HepG2 (cell line): ENCODE measurements around the gene SYNE3. TPM values are rescaled to one million over a fixed set of nuclear protein-coding genes. Genes with fewer than 3 reads are reported as not detected.
"Not testable (repeated sequence)": the region's sequence is repeated elsewhere in the genome, so short reads cannot be mapped to it uniquely, and the experiment has no call there.

ENCODE experiments used
- ATAC-seq: fragments of 200-7000 bp; cut with Tn5 transposase; 3 replicates; pipeline ENCODE4 v1.9.1; 2020; ENCODE audit warnings: mild to moderate bottlenecking, moderate library complexity
- BruUV-seq: library from RNA; stranded (reverse); fragments of 400-500 nt; replicated peaks from 2 replicates; lab custom pipeline; 2021; lab: Mats Ljungman, UMichigan
- CTCF ChIA-PET: fragments of 300-600 bp; formaldehyde crosslinking; extraction: SDS; loops from one replicate; lab custom pipeline; 2021; ENCODE audit warnings: low total read pairs, inconsistent platforms, low intra/inter-chr PET ratio; lab: Yijun Ruan, JAX
- POLR2A ChIA-PET: fragments of 350-600 bp; sonication (Branson Sonifier 250); formaldehyde crosslinking; loops from one replicate; lab custom pipeline; 2020; ENCODE audit warnings: antibody characterized with exemption, inconsistent platforms; lab: Yijun Ruan, JAX
- DNase-seq: peaks from one replicate; pipeline ENCODE4 v3.0.0-alpha.2; 2015; ENCODE audit warnings: low spot score
- FAIRE-seq: peaks from 3 replicates; lab custom pipeline; 2011; peaks lifted over from hg19 to GRCh38; lab: Jason Lieb, UNC
- H2AFZ ChIP-seq: one replicate; pipeline ENCODE4 v1.6.1; 2011; ENCODE audit warnings: low read length, inconsistent platforms
- H3K27ac ChIP-seq: fragments of 300-600 bp; 3 replicates; pipeline ENCODE4 v1.8.0; 2011; ENCODE audit warnings: mixed run types, mild to moderate bottlenecking, mixed read lengths, low read length, inconsistent platforms; ENCODE audit not compliant: insufficient read depth; ENCODE audit errors: extremely low read length
- H3K27me3 ChIP-seq, 2 experiments: fragments of 200-600 bp in 1 of 2; 2 replicates in 1 of 2; 3 replicates in 1 of 2; pipeline versions ENCODE4 v1.6.0 to v1.8.0; 2011; ENCODE audit warnings: low read length in 2 of 2, mild to moderate bottlenecking in 2 of 2, moderate library complexity in 2 of 2, inconsistent platforms in 1 of 2; ENCODE audit not compliant: insufficient read depth in 2 of 2, control insufficient read depth in 1 of 2
- H3K36me3 ChIP-seq, 2 experiments: fragments of 200-600 bp in 1 of 2; replicated peaks in 1 of 2; 2 replicates in 1 of 2; 3 replicates in 1 of 2; pipeline versions ENCODE4 v1.5.1 to v1.8.0; 2011; ENCODE audit warnings: low read length in 2 of 2, inconsistent platforms in 1 of 2; ENCODE audit not compliant: insufficient read depth in 2 of 2, control insufficient read depth in 1 of 2
- H3K4me1 ChIP-seq: 2 replicates; pipeline ENCODE4 v1.5.1; 2012; ENCODE audit warnings: low read length, inconsistent platforms; ENCODE audit not compliant: insufficient read depth
- H3K4me2 ChIP-seq: 2 replicates; pipeline ENCODE4 v1.6.0; 2011; ENCODE audit warnings: low read depth, low read length, inconsistent platforms
- H3K4me3 ChIP-seq, 3 experiments: fragments of 200-600 bp in 1 of 3; sonication (generic), shearing (Covaris generic) in 1 of 3; replicated peaks in 1 of 3; 2 replicates each; pipeline ENCODE4 v1.5.1; 2011 to 2016; ENCODE audit warnings: low read length in 3 of 3, inconsistent platforms in 2 of 3, low read depth in 2 of 3, mild to moderate bottlenecking in 2 of 3, control low read depth in 1 of 3, mixed read lengths in 1 of 3; ENCODE audit not compliant: insufficient read depth in 1 of 3
- H3K79me2 ChIP-seq: one replicate; pipeline ENCODE4 v1.6.1; 2011; ENCODE audit warnings: low read length, inconsistent platforms; ENCODE audit not compliant: insufficient read depth
- H3K9ac ChIP-seq: 2 replicates; pipeline ENCODE4 v1.6.0; 2011; ENCODE audit warnings: mild to moderate bottlenecking, low read depth, low read length, inconsistent platforms; ENCODE audit not compliant: insufficient read depth
- H3K9me3 ChIP-seq: 2 replicates; pipeline ENCODE4 v1.5.1; 2012; ENCODE audit warnings: mild to moderate bottlenecking, low read length
- H4K20me1 ChIP-seq: 2 replicates; pipeline ENCODE4 v1.6.0; 2011; ENCODE audit warnings: inconsistent platforms, mild to moderate bottlenecking, low read length, moderate library complexity; ENCODE audit not compliant: insufficient read depth
- AGO2 ChIP-seq: fragments of 200-400 bp; formaldehyde crosslinking; optimal IDR thresholded peaks from 2 replicates; pipeline ENCODE3; 2017; ENCODE audit warnings: mild to moderate bottlenecking, low read depth, low read length, moderate library complexity
- HDAC2 ChIP-seq: sonication (generic); formaldehyde crosslinking; IDR thresholded peaks from 2 replicates; pipeline ENCODE4 v1.4.0; 2020; ENCODE audit warnings: missing genetic modification reagents
- HNRNPL ChIP-seq: fragments of 200-400 bp; formaldehyde crosslinking; IDR thresholded peaks from 2 replicates; pipeline ENCODE4 v1.6.1; 2017; ENCODE audit warnings: mild to moderate bottlenecking, low read depth, low read length
- KDM5B ChIP-seq: sonication (generic); formaldehyde crosslinking; IDR thresholded peaks from 2 replicates; pipeline ENCODE4 v1.4.0; 2020; ENCODE audit warnings: missing genetic modification reagents, mild to moderate bottlenecking, borderline replicate concordance
- MIER2 ChIP-seq: IDR thresholded peaks from 2 replicates; pipeline ENCODE4 v1.6.1; 2016; ENCODE audit warnings: missing biosample characterization, missing genetic modification reagents
- MXD4 ChIP-seq: IDR thresholded peaks from 2 replicates; pipeline ENCODE4 v1.6.1; 2016; ENCODE audit warnings: mild to moderate bottlenecking, missing biosample characterization, missing genetic modification reagents
- PHF8 ChIP-seq: sonication (generic); formaldehyde crosslinking; IDR thresholded peaks from 2 replicates; pipeline ENCODE4 v1.5.0; 2020; ENCODE audit warnings: missing genetic modification reagents
- SMARCE1 ChIP-seq: fragments of 450-650 bp; IDR thresholded peaks from 2 replicates; pipeline ENCODE4 v1.6.1; 2017; ENCODE audit warnings: borderline replicate concordance
- SRSF4 ChIP-seq: fragments of 200-400 bp; formaldehyde crosslinking; IDR thresholded peaks from one replicate; pipeline ENCODE4 v1.6.1; 2018; ENCODE audit warnings: mild to moderate bottlenecking, low read depth, low read length, moderate library complexity; ENCODE audit not compliant: poor library complexity, severe bottlenecking
- TBP ChIP-seq: sonication (generic); formaldehyde crosslinking; IDR thresholded peaks from 2 replicates; pipeline ENCODE4 v1.5.0; 2020; ENCODE audit warnings: missing genetic modification reagents
- TCF7L2 ChIP-seq: IDR thresholded peaks from 2 replicates; pipeline ENCODE4 v1.6.1; 2011; ENCODE audit warnings: mild to moderate bottlenecking, low read depth, low read length, moderate library complexity
- ZKSCAN5 ChIP-seq: sonication (generic); formaldehyde crosslinking; IDR thresholded peaks from 2 replicates; pipeline ENCODE4 v1.5.1; 2020; ENCODE audit warnings: mild to moderate bottlenecking, missing genetic modification reagents
- ZNF333 ChIP-seq: sonication (generic); formaldehyde crosslinking; IDR thresholded peaks from 2 replicates; pipeline ENCODE4 v1.4.0; 2020; ENCODE audit warnings: mild to moderate bottlenecking, missing genetic modification reagents, borderline replicate concordance
- ZNF619 ChIP-seq: sonication (generic); formaldehyde crosslinking; IDR thresholded peaks from 2 replicates; pipeline ENCODE4 v1.4.0; 2020; ENCODE audit warnings: mild to moderate bottlenecking, missing genetic modification reagents
- ZSCAN30 ChIP-seq: sonication (generic); formaldehyde crosslinking; IDR thresholded peaks from 2 replicates; pipeline ENCODE4 v1.5.0; 2020; ENCODE audit warnings: mild to moderate bottlenecking, missing genetic modification reagents
- WGBS: methylation state at CpG from one replicate; pipeline ENCODE4 v1.1.6; 2017; ENCODE audit warnings: low lambda C conversion rate; 5-methylcytosine and 5-hydroxymethylcytosine counted together
- in situ Hi-C: cut with HindIII; loops from 2 replicates; pipeline ENCODE4 v1.10.0; 2017; ENCODE audit warnings: low pct_unique_long_range_greater_than_20kb; ENCODE audit not compliant: extremely low pct_ligation_motif_present
- intact Hi-C: fragments of 100-400 bp; cut with micrococcal nuclease; formaldehyde crosslinking; loops from one replicate; pipeline ENCODE4 v1.10.0; 2022; ENCODE audit not compliant: unreplicated experiment
- polyA plus RNA-seq, 8 experiments: library from polyadenylated mRNA; depleted of rRNA in 3 of 8; stranded (reverse) in 7 of 8; unstranded in 1 of 8; fragments of >200 nt; fragmentation: Illumina TruSeq in 4 of 8; extraction: Trizol in 4 of 8; gene quantifications; 2 replicates each; pipeline versions ENCODE4 v1.2.1 to v1.2.3, GENCODE V29; 2011 to 2016; ENCODE audit warnings: low read depth in 4 of 8, missing spikeins in 1 of 8, mixed read lengths in 1 of 8; ENCODE audit not compliant: insufficient read depth in 1 of 8
- total RNA-seq, 5 experiments: library from RNA; depleted of rRNA; stranded (reverse); fragments of >200 nt; fragmentation: Illumina TruSeq; extraction: Trizol; gene quantifications; 2 replicates each; pipeline ENCODE4 v1.2.3, GENCODE V29; 2016; ENCODE audit warnings: low read depth in 1 of 5

The SYNE3 gene
- total and polyA plus RNA-seq, 2 of the 13 experiments (the other 11 are each of a cell fraction or from before 2014, with no cell fraction given): 7.8 to 8.0 TPM

- Histone ChIP-seq H3K9me3 (no peaks in the 10 kb centered on the region), H3K4me2 (no peak overlapping the region), H3K27me3 (no peaks in the 10 kb centered on the region; a peak in 1 of 5 replicates), H3K9ac (no peak overlapping the region), H3K4me1 (peaks cover 28% of the 10 kb centered on the region), H3K79me2 (peaks cover 32% of the 10 kb centered on the region), H4K20me1 (no peaks in the 10 kb centered on the region), H2AFZ (no peak overlapping the region), H3K27ac (no peak overlapping the region), H3K36me3 (peaks cover 1 to 8% of the 10 kb centered on the region in 2 experiments; a peak in 2 of 5 replicates), H3K4me3 (no peak overlapping the region)
- in situ Hi-C loops (no loop called here), intact Hi-C loops (no loop called here)
- no TSS peak for BruUV-seq
- CTCF ChIA-PET: no interaction called here
- WGBS: 95% methylated on average over 5 of the region's 5 CpGs
- no peak for TF ChIP-seq TCF7L2
- no peak for TF ChIP-seq TBP (CRISPR knock-in tag)
- no peak for TF ChIP-seq ZKSCAN5
- TF ChIP-seq SRSF4: no peak
- TF ChIP-seq ZNF333 (CRISPR knock-in tag): no peak
- TF ChIP-seq PHF8 (CRISPR knock-in tag): no peak
- no peak for TF ChIP-seq ZSCAN30 (CRISPR knock-in tag)
- TF ChIP-seq MXD4 (CRISPR knock-in tag): no peak
- TF ChIP-seq MIER2 (CRISPR knock-in tag): no peak
- TF ChIP-seq KDM5B (CRISPR knock-in tag): no peak
- no peak for TF ChIP-seq ZNF619
- TF ChIP-seq AGO2: no peak
- no peak for TF ChIP-seq HDAC2 (CRISPR knock-in tag)
- no peak for TF ChIP-seq SMARCE1
- no peak for TF ChIP-seq HNRNPL
- FAIRE-seq (no peak), ATAC-seq (no peak), DNase-seq (no peak)
- POLR2A ChIA-PET: no interaction called here
Measured at GRCh38 chr14:95510804-95511203, 5.6 kb downstream of the SYNE3 start.

GRCh38 chr14:95510344-95510743, 6.1 kb downstream of the SYNE3 start:
- CTCF ChIA-PET, H3K9me3 ChIP-seq, H3K4me2 ChIP-seq, H2AFZ ChIP-seq, BruUV-seq, DNase-seq, H3K27me3 ChIP-seq, FAIRE-seq, H3K27ac ChIP-seq, H4K20me1 ChIP-seq, POLR2A ChIA-PET, intact Hi-C loops, H3K4me3 ChIP-seq, H3K36me3 ChIP-seq, H3K9ac ChIP-seq, ATAC-seq, in situ Hi-C loops: not testable (repeated sequence)
- Histone ChIP-seq H3K4me1 (peaks cover 23% of the 10 kb centered on the region), H3K79me2 (peaks cover 28% of the 10 kb centered on the region)
- 95% methylated on average over 9 of the region's 9 CpGs for WGBS
